Activated CD4-positive, alpha-beta T cell treated with anti-CD3 and anti-CD28 coated beads, Interleukin-10, Interleukin-2, amounts not matched to agents 100 ng/mL and 50 ng/mL, durations not matched to agents 16 hours and 8 hours (primary cell): ENCODE data around the gene PTPRC.

ENCODE experiments used
- DNase-seq: peaks from one replicate; pipeline ENCODE4 v3.0.0-alpha.2; 2020

PTPRC gene

GRCh38 chr1:198772626-198773025 is 133.8 kb downstream of the PTPRC start:
- no peak for DNase-seq

GRCh38 chr1:198773030-198773429 is 134.2 kb downstream of the PTPRC start:
- DNase-seq, result no peak

- DNase-seq, result no peak
Measured at GRCh38 chr1:198773523-198773922, 134.7 kb downstream of the PTPRC start.

- no peak for DNase-seq
Measured at GRCh38 chr1:198774421-198774820, 135.6 kb downstream of the PTPRC start.

GRCh38 chr1:198775606-198776005 is 136.8 kb downstream of the PTPRC start:
- no peak for DNase-seq

GRCh38 chr1:198776602-198777029 is 137.8 kb downstream of the PTPRC start:
- DNase-seq, result peak; percentile 42

- no peak for DNase-seq
Measured at GRCh38 chr1:198778049-198778448, 139.2 kb downstream of the PTPRC start.

GRCh38 chr1:198780376-198780775 is 141.5 kb downstream of the PTPRC start:
- no peak for DNase-seq

- DNase-seq, result peak; percentile 25
Measured at GRCh38 chr1:198788561-198789064, 149.8 kb downstream of the PTPRC start.

- no peak for DNase-seq
Measured at GRCh38 chr1:198793714-198794113, 154.9 kb downstream of the PTPRC start.

- peak; percentile 6 for DNase-seq
Measured at GRCh38 chr1:198794498-198794897, 155.7 kb downstream of the PTPRC start.

- no peak for DNase-seq
Measured at GRCh38 chr1:198797656-198798055, 158.8 kb downstream of the PTPRC start.

- no peak for DNase-seq
Measured at GRCh38 chr1:198798923-198799386, 160.1 kb downstream of the PTPRC start.

- no peak for DNase-seq
Measured at GRCh38 chr1:198805498-198806151, 166.8 kb downstream of the PTPRC start.

GRCh38 chr1:198806861-198807260 is 168.0 kb downstream of the PTPRC start:
- no peak for DNase-seq
